Body of pancreas (tissue), 4 donors: ENCODE results near the gene GPA33.

Source experiments
- CTCF ChIP-seq, 7 experiments: fragments of 450-650 bp in 4 of 7; fragments of 200-600 bp in 3 of 7; sonication (generic) in 3 of 7; IDR thresholded peaks; one replicate each; pipeline ENCODE4 v1.5.1; 2016 to 2019; ENCODE audit warnings: antibody characterized with exemption in 7 of 7
- POLR2A ChIP-seq, 3 donors: fragments of 450-650 bp; IDR thresholded peaks; one replicate each; pipeline ENCODE4 v1.6.1; 2016; ENCODE audit warnings: antibody characterized with exemption in 3 of 3, mild to moderate bottlenecking in 2 of 3

- no peak for TF ChIP-seq CTCF (IDR thresholded peaks at IDR 0.05)
- no peak for TF ChIP-seq POLR2A (IDR thresholded peaks at IDR 0.05)
Measured at GRCh38 chr1:167136806-167137205, 46.6 kb upstream of the GPA33 start.
